Transverse colon (tissue), 4 donors: ENCODE measurements around the gene DNASE1. TPM values are rescaled to one million over a fixed set of nuclear protein-coding genes. Genes with fewer than 3 reads are reported as not detected.

Experiments
- DNase-seq: peaks from one replicate; pipeline ENCODE4 v3.0.0-alpha.2; 2019
- H3K27ac ChIP-seq, 4 donors: fragments of 200-600 bp; sonication (generic); 2 replicates each; pipeline ENCODE4 v1.5.1; 2016 to 2018; ENCODE audit warnings: inconsistent platforms in 4 of 4
- H3K27me3 ChIP-seq: fragments of 200-600 bp; sonication (generic); 2 replicates; pipeline ENCODE4 v1.5.1; 2017; ENCODE audit warnings: inconsistent platforms
- H3K36me3 ChIP-seq, 4 donors: fragments of 200-600 bp; sonication (generic); 2 replicates each; pipeline ENCODE4 v1.5.1; 2017 to 2019; ENCODE audit warnings: inconsistent platforms in 4 of 4
- H3K4me1 ChIP-seq, 4 donors: fragments of 200-600 bp; sonication (generic); 2 replicates each; pipeline ENCODE4 v1.5.1; 2017 to 2020; ENCODE audit warnings: inconsistent platforms in 4 of 4
- H3K4me3 ChIP-seq, 4 donors: fragments of 200-600 bp; sonication (generic); 1 replicate in 1 of 4; 2 replicates in 3 of 4; pipeline versions ENCODE4 v1.5.1 to v1.6.1; 2017 to 2019; ENCODE audit warnings: inconsistent platforms in 4 of 4
- H3K9me3 ChIP-seq, 2 donors: fragments of 200-600 bp; sonication (generic); 2 replicates each; pipeline ENCODE4 v1.5.1; 2017 to 2019; ENCODE audit warnings: inconsistent platforms in 2 of 2
- CTCF ChIP-seq, 5 experiments: fragments of 200-600 bp in 3 of 5; fragments of 450-650 bp in 2 of 5; sonication (generic) in 3 of 5; IDR thresholded peaks; 1 replicate in 2 of 5; 2 replicates in 3 of 5; pipeline ENCODE4 v1.5.1; 2016 to 2017; ENCODE audit warnings: antibody characterized with exemption in 5 of 5, inconsistent platforms in 3 of 5, mild to moderate bottlenecking in 2 of 5, moderate library complexity in 1 of 5
- EP300 ChIP-seq: sonication (generic); formaldehyde crosslinking; IDR thresholded peaks from one replicate; pipeline ENCODE4 v1.6.1; 2017; ENCODE audit warnings: antibody characterized with exemption, low read depth
- POLR2A ChIP-seq: fragments of 450-650 bp; IDR thresholded peaks from one replicate; pipeline ENCODE4 v1.6.1; 2016; ENCODE audit warnings: antibody characterized with exemption, mild to moderate bottlenecking, moderate library complexity
- POLR2AphosphoS5 ChIP-seq, 3 donors: sonication (generic); formaldehyde crosslinking; IDR thresholded peaks; one replicate each; pipeline ENCODE4 v1.6.1; 2016; ENCODE audit warnings: antibody characterized with exemption in 3 of 3
- WGBS, 2 donors: methylation state at CpG; one replicate each; pipeline ENCODE4 v1.1.5; 2018; ENCODE audit warnings: low coverage in 1 of 2; 5-methylcytosine and 5-hydroxymethylcytosine counted together
- in situ Hi-C, 4 donors: fragments of 200-750 bp; cut with MboI; loops; one replicate each; pipeline versions ENCODE4 v1.15.0 to v1.15.1; 2017; ENCODE audit warnings: low sequenced_read_pairs in 3 of 4, low pct_ligation_motif_present in 1 of 4, low pct_unique_long_range_greater_than_20kb in 1 of 4
- intact Hi-C: fragments of 100-400 bp; cut with DNase I; formaldehyde crosslinking; loops from one replicate; pipeline ENCODE4 v1.15.1; 2023; ENCODE audit warnings: low total_unique reads
- total RNA-seq, 4 donors: library from RNA; depleted of rRNA; stranded (reverse); fragments of >200 nt; gene quantifications; one replicate each; pipeline ENCODE4 v1.1.0, GENCODE V29; 2016

Gene DNASE1
- total RNA-seq, 4 donors from 2014 or later = 27.3 to 139 (median 36.5) TPM

- in situ Hi-C loops (no loop called here), intact Hi-C loops (no loop called here)
- DNase-seq = no peak
- Histone ChIP-seq H3K27ac (peak overlapping the region in 3 of 4 donors; percentile 84 to 90 (median 86)), H3K9me3 (no peaks in the 10 kb centered on the region), H3K36me3 (no peaks in the 10 kb centered on the region), H3K4me3 (peak overlapping the region in 3 of 4 donors; percentile 86 to 94 (median 88)), H3K27me3 (no peaks in the 10 kb centered on the region), H3K4me1 (peaks cover 6 to 23% (median 18%) of the 10 kb centered on the region in 4 donors)
- WGBS, 2 donors = 71 to 89% methylated on average over 22 to 34 of the region's 34 CpGs
- TF ChIP-seq CTCF (IDR thresholded peaks at IDR 0.05) = no peak
- TF ChIP-seq POLR2AphosphoS5 (IDR thresholded peaks at IDR 0.05) = no peak
- TF ChIP-seq EP300 = no peak
- TF ChIP-seq POLR2A = no peak
Observed at GRCh38 chr16:3612510-3613466, 41.7 kb upstream of the DNASE1 start.

GRCh38 chr16:3618769-3619141 is 35.7 kb upstream of the DNASE1 start:
- TF ChIP-seq CTCF (IDR thresholded peaks at IDR 0.05) = no peak
- TF ChIP-seq POLR2A = no peak
- TF ChIP-seq POLR2AphosphoS5 (IDR thresholded peaks at IDR 0.05) = no peak
- no peak for TF ChIP-seq EP300
- no peak for DNase-seq
- Histone ChIP-seq H3K4me3 (no peak overlapping the region), H3K4me1 (no peaks in the 10 kb centered on the region), H3K9me3 (no peaks in the 10 kb centered on the region), H3K36me3 (no peaks in the 10 kb centered on the region), H3K27ac (no peak overlapping the region), H3K27me3 (no peaks in the 10 kb centered on the region)
- intact Hi-C loops = no loop called here
- in situ Hi-C loops = no loop called here
- 57 to 73% methylated on average over 2 to 3 of the region's 3 CpGs for WGBS, 2 donors

GRCh38 chr16:3623642-3624041 is 30.8 kb upstream of the DNASE1 start:
- H3K27ac ChIP-seq = no peak overlapping the region
- H3K4me3 ChIP-seq = no peak overlapping the region
- H3K9me3 ChIP-seq = no peaks in the 10 kb centered on the region
- H3K36me3 ChIP-seq = no peaks in the 10 kb centered on the region
- DNase-seq = no peak
- 82% methylated on average over 3 of the region's 3 CpGs for WGBS, 2 donors
- no peaks in the 10 kb centered on the region for H3K27me3 ChIP-seq
- in situ Hi-C loops (no loop called here), intact Hi-C loops (no loop called here)
- no peak for TF ChIP-seq EP300
- TF ChIP-seq POLR2A = no peak
- TF ChIP-seq CTCF (IDR thresholded peaks at IDR 0.05) = no peak
- no peak for TF ChIP-seq POLR2AphosphoS5 (IDR thresholded peaks at IDR 0.05)
- H3K4me1 ChIP-seq = peaks cover 0 to 11% (median 0%) of the 10 kb centered on the region in 4 donors

- intact Hi-C loops = no loop called here
- in situ Hi-C loops = no loop called here
- H3K4me1 ChIP-seq = peaks cover 0 to 11% (median 0%) of the 10 kb centered on the region in 4 donors
- H3K36me3 ChIP-seq = no peaks in the 10 kb centered on the region
- no peaks in the 10 kb centered on the region for H3K9me3 ChIP-seq
- no peaks in the 10 kb centered on the region for H3K27me3 ChIP-seq
- no peak for TF ChIP-seq CTCF (IDR thresholded peaks at IDR 0.05)
- TF ChIP-seq EP300 = no peak
- TF ChIP-seq POLR2A = no peak
- no peak for TF ChIP-seq POLR2AphosphoS5 (IDR thresholded peaks at IDR 0.05)
- H3K4me3 ChIP-seq = no peak overlapping the region
- WGBS, 2 donors = 87 to 94% methylated on average over 5 of the region's 5 CpGs
- no peak overlapping the region for H3K27ac ChIP-seq
- no peak for DNase-seq
Observed at GRCh38 chr16:3625331-3625730, 29.2 kb upstream of the DNASE1 start.
